HuH-7.5 (cell line): ENCODE measurements around the gene BNIPL.
A peak's percentile ranks its signal among the peaks of the same experiment; 100 is the strongest.

Experiments
- DNase-seq: peaks from one replicate; pipeline ENCODE4 v3.0.0; 2011; ENCODE audit warnings: low spot score

Gene BNIPL

GRCh38 chr1:151059109-151060006 is 23.0 kb downstream of the BNIPL start, which contains the start of gene CDC42SE1:
Gene CDC42SE1, minus strand, starts transcription at chr1:151059622. Its CDS starts 3,892 bp downstream, at chr1:151055730.
- peak; percentile 81 for DNase-seq

- peak; percentile 43 for DNase-seq
These were observed 23.7 kb downstream of the BNIPL start, which contains the start of gene MLLT11 for GRCh38 chr1:151060007-151060656. Gene MLLT11, plus strand, starts transcription at chr1:151060397. Its CDS starts 6,828 bp downstream, at chr1:151067225.

- no peak for DNase-seq
These were observed 24.5 kb downstream of the BNIPL start for GRCh38 chr1:151060657-151061421.

GRCh38 chr1:151061704-151062103 is 25.3 kb downstream of the BNIPL start:
- no peak for DNase-seq

- DNase-seq = no peak
These were observed 26.5 kb downstream of the BNIPL start for GRCh38 chr1:151062741-151063371.

GRCh38 chr1:151065089-151065645 is 28.8 kb downstream of the BNIPL start:
- no peak for DNase-seq

GRCh38 chr1:151067185-151067584 is 30.8 kb downstream of the BNIPL start:
- DNase-seq = no peak

GRCh38 chr1:151069103-151069486 is 32.7 kb downstream of the BNIPL start:
- no peak for DNase-seq

- DNase-seq = peak; percentile 77
These were observed 34.3 kb downstream of the BNIPL start, which contains the start of gene GABPB2 for GRCh38 chr1:151070474-151071276. Gene GABPB2, plus strand, starts transcription at chr1:151070761. Its CDS starts 17,429 bp downstream, at chr1:151088190.

- no peak for DNase-seq
These were observed 35.8 kb downstream of the BNIPL start for GRCh38 chr1:151072224-151072623.

- DNase-seq = no peak
These were observed 49.7 kb downstream of the BNIPL start for GRCh38 chr1:151085953-151086559.
